Activated naive CD4-positive, alpha-beta T cell treated with anti-CD3 and anti-CD28 coated beads, Interleukin-2, amount 50 U/mL, for 16 hours (primary cell): ENCODE measurements around the gene FDXACB1.

Source experiments
- DNase-seq: peaks from one replicate; pipeline ENCODE4 v3.0.0-alpha.2; 2020

The FDXACB1 gene

DNA sequence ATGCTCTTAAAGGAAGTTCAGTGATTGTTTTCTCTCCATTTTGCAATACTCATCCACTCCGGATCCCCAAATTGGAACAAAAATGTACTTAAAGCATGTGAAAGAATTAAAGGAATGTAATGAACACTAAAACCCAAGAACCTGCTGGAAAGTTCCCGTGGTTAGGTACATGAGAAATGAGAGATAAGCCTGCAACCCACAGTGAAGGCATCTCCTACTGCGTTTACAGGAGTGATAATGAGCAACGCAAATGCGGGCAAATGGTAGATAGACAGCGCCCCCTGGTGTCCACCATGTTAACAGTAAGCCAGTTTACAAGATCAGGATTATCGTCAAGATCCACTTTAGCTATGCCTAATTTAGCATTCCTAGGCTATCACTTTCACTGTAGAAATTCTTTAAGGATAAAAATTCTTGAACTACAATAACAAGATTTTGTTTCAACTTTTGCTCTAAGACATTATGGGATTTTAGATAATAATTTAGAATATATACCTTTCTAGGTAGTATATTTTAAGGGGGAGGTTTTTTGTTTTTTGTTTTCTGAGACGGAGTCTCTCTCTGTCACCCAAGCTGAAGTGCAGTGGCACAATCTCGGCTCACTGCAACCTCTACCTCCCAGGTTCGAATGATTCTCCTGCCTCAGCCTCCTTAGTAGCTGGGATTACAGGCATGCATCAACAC, 37.5 kb downstream of the FDXACB1 start:
- peak; percentile 85 for DNase-seq

DNA sequence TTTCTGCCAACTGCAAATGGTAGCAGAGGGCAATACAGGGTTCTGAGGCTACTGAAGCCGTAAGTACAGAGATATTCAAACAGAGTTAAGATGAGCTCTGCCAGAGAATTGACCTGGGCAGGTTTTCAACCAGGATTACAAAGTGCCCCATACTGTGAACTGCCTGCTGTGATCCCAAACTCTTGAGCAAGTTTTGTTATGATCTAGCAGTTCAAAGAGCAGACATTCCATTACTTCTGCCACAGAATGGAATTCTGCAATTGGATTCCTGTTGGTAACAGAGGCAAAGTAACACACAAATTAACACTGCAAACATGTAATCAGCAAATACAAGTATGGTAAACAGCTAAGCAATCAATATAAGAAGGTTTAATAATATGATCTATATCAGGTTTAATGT, 38.8 kb downstream of the FDXACB1 start:
- DNase-seq: no peak

DNA sequence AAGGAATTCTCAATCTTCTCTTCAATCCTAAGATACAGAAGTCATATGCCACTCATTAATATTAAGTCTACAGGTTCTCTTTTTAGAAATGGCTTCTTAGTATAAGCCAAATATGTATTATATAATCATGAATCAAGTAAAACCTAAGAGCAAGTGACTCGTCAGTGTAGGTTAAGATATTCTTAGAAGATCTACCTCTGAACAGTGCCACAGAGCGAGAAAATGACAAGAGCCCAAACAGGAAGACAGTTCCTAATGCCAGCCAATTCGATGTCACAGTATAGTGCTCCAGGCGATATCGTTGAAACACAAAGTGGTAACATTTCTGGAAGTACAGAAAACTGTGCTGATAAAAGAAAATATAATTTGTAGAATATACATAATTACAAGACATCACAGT, 40.9 kb downstream of the FDXACB1 start:
- no peak for DNase-seq

DNA sequence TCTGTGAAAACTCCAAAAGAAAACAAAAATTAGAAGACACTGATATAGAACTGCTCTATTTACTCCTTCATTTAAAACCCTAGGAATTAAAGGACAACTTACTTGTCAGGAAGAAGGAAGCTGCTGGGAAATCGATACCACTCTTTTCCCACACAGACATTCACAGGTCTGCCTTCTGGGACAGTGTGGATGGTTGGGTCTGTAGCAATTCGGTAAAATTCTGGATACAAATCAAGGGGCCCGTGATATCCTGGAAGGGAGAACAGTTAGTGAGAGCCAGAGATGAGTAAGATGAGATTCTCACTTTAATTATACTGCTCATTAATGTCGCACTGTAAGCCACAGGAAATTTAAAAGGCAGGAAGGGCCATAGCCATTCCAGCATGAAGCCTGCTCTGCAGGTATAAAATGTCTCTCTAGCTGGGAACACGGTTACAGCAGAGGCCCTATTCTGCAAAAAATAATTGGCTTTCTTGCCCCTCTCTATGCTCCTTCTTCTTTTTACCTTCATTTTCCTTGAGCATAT, 41.5 kb downstream of the FDXACB1 start:
- no peak for DNase-seq

DNA sequence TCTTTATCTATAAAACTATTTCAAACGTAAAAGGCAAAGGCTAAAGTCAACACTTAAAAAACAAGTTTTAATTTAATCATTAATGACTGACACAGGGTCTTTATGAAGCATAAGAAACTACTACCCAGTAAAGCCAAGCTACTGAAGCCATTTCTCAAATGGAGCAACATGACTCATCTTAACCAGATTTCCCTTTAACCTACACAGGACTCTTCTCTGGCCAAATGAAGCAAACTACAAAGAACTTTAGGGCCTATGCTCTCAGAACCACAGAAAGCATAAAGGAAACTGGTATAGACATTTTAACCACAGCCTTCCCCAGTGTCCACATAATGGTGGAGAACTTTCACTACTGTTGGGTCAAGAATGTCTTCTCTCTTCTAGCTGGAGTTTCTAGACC, 42.2 kb downstream of the FDXACB1 start:
- no peak for DNase-seq

DNA sequence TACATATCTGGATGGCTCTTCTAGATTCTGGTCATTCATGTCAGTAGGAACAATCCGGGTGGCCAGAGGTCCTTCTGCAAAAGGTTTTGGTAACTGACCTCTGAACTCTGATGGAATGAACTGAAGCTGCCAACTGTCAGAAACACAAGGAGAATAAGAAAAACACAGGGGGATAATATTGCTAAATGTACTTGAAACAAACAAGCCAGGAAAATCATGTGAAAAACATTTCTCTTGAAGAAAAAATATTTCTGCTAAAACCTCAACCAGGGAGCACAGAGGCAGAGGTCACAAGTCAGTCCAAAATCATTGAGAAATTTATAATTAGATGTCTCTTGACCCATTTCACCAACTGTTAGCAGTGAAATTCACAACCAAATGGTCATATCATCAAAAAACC, 42.8 kb downstream of the FDXACB1 start:
- no peak for DNase-seq

DNA sequence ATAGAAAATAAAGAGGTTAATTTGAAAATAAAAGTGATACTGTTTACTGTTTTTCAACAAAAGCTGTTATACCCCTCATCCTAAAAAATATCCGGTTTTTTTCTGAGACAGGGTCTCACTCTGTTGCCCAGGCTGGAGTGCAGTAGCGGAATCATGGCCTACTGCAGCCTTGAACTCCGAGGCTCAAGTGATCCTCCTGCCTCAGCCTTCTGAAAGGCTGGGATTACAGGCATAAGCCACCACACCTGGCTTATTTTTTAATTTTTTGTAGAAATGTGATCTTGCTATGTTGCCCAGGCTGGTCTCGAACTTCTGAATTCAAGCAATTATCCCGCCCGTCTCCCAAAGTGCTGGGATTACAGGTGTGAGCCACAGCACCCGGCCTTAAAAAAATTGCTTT, 43.3 kb downstream of the FDXACB1 start:
- DNase-seq: no peak

DNA sequence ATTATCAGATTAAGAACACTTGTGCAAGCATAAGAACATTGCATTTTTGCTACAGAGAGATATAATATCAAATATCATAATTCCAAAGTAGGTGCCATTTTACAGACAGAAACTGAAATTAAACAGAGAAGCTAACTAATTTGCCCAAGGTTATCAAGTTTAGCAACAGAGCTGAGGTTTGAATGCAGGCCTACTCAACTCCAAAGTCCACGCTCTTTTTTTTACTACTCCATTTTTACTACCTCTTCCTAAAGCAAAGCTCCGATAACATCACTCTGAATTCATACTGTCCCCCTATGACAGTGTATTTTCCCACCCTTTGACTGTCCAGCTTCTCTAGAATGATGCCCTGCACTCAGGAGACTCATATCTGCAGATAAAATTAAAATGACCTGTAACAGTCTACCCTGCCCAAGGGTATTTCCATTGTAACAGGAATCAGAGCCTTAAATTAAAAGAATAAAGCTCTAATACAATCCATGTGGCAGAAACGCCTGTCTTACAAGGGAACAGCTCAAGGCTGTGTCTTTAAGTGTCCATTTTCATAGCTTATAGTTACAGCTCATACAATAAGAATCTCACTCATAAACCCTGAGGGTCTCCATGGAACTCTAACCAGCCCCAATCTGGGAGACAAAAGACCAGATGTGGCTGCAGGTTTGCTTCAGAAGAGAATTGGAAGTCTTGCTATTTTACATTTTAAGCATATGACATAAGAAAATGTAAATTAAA, 44.4 kb downstream of the FDXACB1 start:
- no peak for DNase-seq

DNA sequence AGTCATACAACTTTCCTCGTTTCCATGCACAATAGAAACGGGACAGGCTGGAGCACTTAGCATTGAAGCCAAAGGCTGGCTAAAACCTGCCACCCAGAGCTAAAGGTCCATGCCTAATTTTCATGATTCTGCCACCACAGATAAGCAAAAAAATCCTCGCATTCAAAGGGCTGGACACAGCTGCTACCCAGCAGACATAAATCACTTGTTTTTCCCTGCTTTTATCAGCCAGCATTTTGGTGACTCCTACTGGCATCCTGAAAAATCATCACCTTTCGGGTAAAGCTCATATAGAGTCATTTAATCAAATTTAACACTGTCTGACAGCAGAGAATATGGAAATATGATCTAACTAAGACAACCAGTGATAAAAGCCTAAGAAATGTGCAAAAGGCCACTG, 45.4 kb downstream of the FDXACB1 start:
- no peak for DNase-seq

DNA sequence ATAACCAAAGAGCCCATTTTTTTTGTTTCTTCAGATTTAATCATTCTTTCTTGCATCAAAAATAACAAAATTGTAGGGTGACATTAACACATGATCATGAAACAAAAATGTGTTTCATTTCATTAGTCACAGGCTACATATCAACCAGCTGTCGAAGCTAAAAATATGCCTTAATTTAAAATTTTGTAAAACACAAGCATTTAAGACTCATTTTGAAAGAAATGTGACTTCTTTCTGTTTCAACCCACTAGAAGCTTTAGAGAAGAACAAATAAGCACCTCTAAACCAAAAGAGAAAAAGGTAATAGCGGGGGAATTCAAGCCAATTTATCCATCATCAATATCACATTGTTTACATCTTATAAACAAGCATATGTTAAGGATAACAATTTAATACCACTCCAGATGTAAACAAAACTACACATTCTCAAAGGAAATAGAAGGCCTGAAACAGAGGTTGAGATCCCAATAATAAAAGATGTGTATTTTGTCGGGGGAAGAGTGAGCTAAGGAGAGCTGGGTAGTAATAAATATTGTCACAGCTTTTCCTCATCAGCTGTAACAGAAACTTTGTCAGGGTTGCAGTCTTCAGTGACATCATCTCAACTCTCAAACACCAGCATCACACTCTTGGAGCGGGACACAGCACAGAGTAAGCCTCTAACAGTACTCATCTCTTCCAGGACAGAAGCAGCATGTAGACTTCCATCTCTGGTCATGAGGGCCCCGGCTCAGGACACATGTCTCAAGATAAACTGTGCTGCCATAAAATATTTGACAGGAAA, 49.6 kb downstream of the FDXACB1 start:
- DNase-seq: no peak

DNA sequence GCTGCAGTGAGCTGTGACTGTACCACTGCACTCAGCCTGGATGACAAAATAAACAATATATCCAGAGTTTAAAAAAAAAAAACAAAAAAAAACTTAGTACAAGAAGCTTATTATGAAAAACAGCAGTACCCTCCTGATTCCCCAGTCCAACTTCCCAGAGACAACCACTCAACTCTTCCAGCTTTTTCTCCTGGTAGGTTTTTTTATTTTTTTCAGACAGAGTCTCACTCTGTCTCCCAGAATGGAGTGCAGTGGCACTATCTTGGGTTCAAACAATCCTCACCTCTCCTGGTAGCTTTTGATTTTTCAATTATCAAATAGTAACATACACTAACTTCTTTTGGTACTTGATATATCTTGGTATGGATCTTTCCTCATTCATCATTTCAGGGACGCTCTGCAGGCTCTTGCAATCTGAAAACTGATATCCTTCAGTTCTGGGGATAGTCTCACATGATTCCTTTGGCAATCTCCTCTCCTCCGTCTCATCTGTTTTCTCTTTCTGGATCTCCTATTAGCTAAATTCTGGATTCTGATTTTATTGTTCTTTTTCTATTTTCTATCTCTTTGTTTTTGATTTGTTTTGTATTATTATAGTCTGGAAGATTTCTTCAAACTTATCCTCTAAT, 52.5 kb downstream of the FDXACB1 start:
- no peak for DNase-seq
